Uterus (tissue), 2 donors: ENCODE results near the gene OBP2A.

Experiments
- POLR2A ChIP-seq, 2 donors: fragments of 450-650 bp; IDR thresholded peaks; one replicate each; pipeline ENCODE4 v1.6.1; 2016; ENCODE audit warnings: antibody characterized with exemption in 2 of 2, mild to moderate bottlenecking in 1 of 2, moderate library complexity in 1 of 2
- TF ChIP-seq, protein P1 (sequence below), 4 experiments: fragments of 200-600 bp in 2 of 4; fragments of 450-650 bp in 2 of 4; sonication (generic) in 2 of 4; IDR thresholded peaks; one replicate each; pipeline ENCODE4 v1.5.1; 2016 to 2019; ENCODE audit warnings: antibody characterized with exemption in 4 of 4, mild to moderate bottlenecking in 2 of 4, moderate library complexity in 1 of 4

DNA sequence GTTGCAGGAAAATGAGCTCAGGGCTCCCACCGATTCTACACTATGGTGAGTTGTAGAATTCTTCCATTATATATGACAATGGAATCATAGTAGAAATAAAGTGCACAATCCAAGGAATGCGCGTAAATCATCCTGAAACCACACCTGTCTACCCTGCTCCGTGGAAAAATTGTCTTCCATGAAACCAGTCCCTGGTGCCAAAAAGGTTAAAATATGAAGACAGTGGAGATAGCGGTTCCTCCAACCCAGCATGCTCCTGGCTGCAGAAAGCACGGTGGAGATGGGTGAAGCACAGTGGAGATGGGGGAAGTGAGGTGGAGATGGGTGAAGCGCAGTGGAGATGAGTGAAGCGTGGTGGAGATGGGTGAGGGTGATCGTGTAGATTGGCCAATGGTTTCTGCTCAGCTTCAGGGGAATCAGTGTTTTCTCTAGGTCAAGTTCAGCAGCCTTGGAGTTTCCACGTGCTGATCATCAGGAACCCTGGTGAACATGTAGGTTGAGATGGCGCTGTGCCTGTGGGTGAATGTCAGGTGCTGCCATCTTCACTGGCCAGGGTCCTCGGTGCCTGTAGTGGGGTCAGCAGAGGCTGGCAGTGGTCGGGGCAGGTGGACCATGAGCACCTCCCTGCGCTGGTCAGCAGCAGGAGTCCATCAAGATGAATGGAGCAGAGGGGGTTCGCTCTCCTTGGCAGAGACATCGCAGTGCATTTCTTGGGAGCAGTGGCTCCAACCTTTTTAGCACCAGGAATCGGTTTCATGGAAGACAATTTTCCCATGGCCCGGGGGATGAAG lies 35.9 kb downstream of the OBP2A start:
- TF ChIP-seq, protein P1, sequence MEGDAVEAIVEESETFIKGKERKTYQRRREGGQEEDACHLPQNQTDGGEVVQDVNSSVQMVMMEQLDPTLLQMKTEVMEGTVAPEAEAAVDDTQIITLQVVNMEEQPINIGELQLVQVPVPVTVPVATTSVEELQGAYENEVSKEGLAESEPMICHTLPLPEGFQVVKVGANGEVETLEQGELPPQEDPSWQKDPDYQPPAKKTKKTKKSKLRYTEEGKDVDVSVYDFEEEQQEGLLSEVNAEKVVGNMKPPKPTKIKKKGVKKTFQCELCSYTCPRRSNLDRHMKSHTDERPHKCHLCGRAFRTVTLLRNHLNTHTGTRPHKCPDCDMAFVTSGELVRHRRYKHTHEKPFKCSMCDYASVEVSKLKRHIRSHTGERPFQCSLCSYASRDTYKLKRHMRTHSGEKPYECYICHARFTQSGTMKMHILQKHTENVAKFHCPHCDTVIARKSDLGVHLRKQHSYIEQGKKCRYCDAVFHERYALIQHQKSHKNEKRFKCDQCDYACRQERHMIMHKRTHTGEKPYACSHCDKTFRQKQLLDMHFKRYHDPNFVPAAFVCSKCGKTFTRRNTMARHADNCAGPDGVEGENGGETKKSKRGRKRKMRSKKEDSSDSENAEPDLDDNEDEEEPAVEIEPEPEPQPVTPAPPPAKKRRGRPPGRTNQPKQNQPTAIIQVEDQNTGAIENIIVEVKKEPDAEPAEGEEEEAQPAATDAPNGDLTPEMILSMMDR (IDR thresholded peaks at IDR 0.05), result no peak
- no peak for TF ChIP-seq POLR2A (IDR thresholded peaks at IDR 0.05)
